ENCODE measurements around the gene COLEC11. TPM values are rescaled to one million over a fixed set of nuclear protein-coding genes. Genes with fewer than 3 reads are reported as not detected.
A peak's percentile ranks its signal among the peaks of the same experiment; 100 is the strongest.

The COLEC11 gene
- total RNA-seq, 4 donors from 2014 or later = 0.66 to 6.7 (median 1.6) TPM; not detected in 1

DNA sequence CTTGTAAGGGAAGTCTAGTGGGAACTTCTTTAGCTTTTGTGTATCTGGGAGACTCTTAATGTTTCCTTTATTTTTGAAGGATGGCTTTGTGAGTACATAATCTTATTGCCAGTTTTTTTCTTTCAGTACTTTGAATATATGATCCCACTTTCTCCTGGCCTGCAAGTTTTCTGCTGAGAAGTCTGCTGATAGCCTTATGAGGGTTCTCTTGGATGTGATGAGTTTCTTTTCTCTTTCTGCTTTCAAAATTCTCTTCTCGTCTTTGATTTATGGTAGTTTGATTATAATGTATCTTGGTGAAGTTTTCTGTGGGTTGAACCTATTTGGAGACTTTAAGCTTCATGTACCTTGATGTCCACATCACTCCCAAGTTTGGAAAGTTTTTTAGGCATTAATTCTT is 28.1 kb downstream of the COLEC11 start:
- Histone ChIP-seq H3K27me3 (no peaks in the 10 kb centered on the region), H3K9me3 (peaks cover 0 to 19% (median 0%) of the 10 kb centered on the region in 4 donors), H3K36me3 (no peaks in the 10 kb centered on the region), H3K4me1 (peaks cover 0 to 5% (median 0%) of the 10 kb centered on the region in 4 donors), H3K27ac (no peak overlapping the region), H3K4me3 (no peak overlapping the region)
- DNase-seq (ENCODE audit: low spot score in 2 of 2) = no peak
- 64 to 96% methylated on average over 1 of the region's 1 CpG for WGBS, 2 donors
- TF ChIP-seq POLR2A (IDR thresholded peaks at IDR 0.05) = no peak
- TF ChIP-seq, protein P1, sequence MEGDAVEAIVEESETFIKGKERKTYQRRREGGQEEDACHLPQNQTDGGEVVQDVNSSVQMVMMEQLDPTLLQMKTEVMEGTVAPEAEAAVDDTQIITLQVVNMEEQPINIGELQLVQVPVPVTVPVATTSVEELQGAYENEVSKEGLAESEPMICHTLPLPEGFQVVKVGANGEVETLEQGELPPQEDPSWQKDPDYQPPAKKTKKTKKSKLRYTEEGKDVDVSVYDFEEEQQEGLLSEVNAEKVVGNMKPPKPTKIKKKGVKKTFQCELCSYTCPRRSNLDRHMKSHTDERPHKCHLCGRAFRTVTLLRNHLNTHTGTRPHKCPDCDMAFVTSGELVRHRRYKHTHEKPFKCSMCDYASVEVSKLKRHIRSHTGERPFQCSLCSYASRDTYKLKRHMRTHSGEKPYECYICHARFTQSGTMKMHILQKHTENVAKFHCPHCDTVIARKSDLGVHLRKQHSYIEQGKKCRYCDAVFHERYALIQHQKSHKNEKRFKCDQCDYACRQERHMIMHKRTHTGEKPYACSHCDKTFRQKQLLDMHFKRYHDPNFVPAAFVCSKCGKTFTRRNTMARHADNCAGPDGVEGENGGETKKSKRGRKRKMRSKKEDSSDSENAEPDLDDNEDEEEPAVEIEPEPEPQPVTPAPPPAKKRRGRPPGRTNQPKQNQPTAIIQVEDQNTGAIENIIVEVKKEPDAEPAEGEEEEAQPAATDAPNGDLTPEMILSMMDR (IDR thresholded peaks at IDR 0.05) = no peak
- no peak for TF ChIP-seq EP300 (IDR thresholded peaks at IDR 0.05)

GRCh38 chr2:3624059-3624794 is 29.3 kb downstream of the COLEC11 start:
- TF ChIP-seq, protein P1 (IDR thresholded peaks at IDR 0.05) = no peak
- Histone ChIP-seq H3K36me3 (no peaks in the 10 kb centered on the region), H3K9me3 (peaks cover 0 to 19% (median 0%) of the 10 kb centered on the region in 4 donors), H3K4me3 (no peak overlapping the region), H3K4me1 (peaks cover 0 to 5% (median 0%) of the 10 kb centered on the region in 4 donors), H3K27ac (no peak overlapping the region), H3K27me3 (no peaks in the 10 kb centered on the region)
- DNase-seq (ENCODE audit: low spot score in 2 of 2) = no peak
- 84% methylated on average over 4 of the region's 4 CpGs for WGBS, 2 donors

- no peaks in the 10 kb centered on the region for H3K27me3 ChIP-seq
- no peaks in the 10 kb centered on the region for H3K36me3 ChIP-seq
- no peak overlapping the region for H3K27ac ChIP-seq
- 91 to 94% methylated on average over 8 of the region's 8 CpGs for WGBS, 2 donors
- peaks cover 0 to 5% (median 0%) of the 10 kb centered on the region in 4 donors for H3K4me1 ChIP-seq
- no peak overlapping the region for H3K4me3 ChIP-seq
- TF ChIP-seq POLR2A (IDR thresholded peaks at IDR 0.05) (no peak), EP300 (IDR thresholded peaks at IDR 0.05) (no peak)
- TF ChIP-seq, protein P1 (IDR thresholded peaks at IDR 0.05) = no peak
- peaks cover 0 to 19% (median 0%) of the 10 kb centered on the region in 4 donors for H3K9me3 ChIP-seq
- DNase-seq (ENCODE audit: low spot score in 2 of 2) = no peak
Observed at GRCh38 chr2:3625186-3625585, 30.3 kb downstream of the COLEC11 start.

DNA sequence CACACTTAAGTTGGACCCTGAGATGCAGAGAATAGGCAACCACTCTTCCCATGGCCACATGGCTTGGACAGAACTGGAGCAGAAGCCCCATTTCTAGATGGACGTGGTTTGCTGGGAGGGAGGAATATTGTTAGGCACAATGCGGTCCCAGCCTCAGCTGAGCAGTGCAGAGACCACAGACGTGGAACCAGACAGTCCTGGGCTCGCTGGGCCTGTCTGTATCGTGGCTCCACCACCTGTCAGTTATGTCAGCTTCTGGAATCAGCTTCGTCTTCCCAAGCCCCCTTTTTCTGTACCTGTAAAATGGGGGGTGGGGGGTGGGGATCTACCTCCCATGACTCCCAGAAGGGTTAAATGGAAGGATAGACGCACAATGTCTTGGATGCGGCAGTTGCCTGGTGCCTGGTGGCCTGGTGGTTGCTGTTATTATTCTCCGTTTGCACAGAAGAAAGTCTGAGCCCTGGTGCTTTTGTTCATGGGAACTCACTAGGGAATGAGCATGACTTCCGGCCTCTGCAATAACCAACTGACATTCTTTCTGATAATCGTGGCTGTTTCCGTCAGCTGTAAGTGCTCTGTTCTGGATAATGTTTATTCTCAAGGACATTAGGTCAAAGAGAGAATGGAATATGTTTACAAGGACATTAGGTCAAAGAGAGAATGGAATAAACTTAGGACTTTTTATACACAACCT is 31.4 kb downstream of the COLEC11 start:
- Histone ChIP-seq H3K9me3 (peaks cover 0 to 19% (median 0%) of the 10 kb centered on the region in 4 donors), H3K36me3 (no peaks in the 10 kb centered on the region), H3K27ac (peak overlapping the region in 3 of 4 donors; percentile 18 to 50 (median 43)), H3K27me3 (no peaks in the 10 kb centered on the region), H3K4me3 (no peak overlapping the region), H3K4me1 (peaks cover 0 to 5% (median 0%) of the 10 kb centered on the region in 4 donors)
- peak in 1 of 2 donors; percentile 25 for DNase-seq (ENCODE audit: low spot score in 2 of 2)
- WGBS, 2 donors = 48 to 56% methylated on average over 11 to 12 of the region's 12 CpGs
- TF ChIP-seq POLR2A (IDR thresholded peaks at IDR 0.05) (no peak), EP300 (IDR thresholded peaks at IDR 0.05) (peak in 1 of 2 donors; percentile 38)

DNA sequence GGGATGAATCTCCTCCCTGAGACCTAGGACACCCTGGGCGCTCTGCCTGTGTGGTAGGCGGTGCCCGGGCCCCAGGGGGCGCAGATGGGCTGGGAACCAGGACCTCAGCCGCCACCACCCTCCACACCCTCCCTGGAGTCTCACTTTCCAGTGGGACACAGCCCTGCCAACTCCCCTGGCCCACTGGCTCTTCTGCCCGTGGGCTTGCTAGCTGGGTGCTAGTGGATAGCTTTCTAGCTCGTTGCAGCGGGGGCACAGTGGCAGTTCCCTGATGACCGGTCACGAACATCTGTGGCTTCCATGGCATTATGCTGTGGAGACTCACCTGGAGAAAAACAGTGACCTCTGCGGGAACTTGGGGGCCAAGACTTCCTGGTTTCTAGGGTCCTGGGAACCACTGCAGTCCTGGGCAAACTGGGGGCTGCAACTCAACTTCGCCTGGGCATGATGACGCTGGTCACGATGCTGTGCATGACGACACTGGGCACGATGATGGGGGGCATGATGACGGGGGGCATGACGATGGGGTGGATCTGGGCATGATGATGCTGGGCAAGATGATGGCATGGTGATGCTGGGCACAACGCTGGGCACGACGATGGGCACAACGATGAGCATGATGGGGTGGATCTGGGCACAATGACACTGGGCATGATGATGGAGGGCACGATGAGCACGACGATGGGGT is 32.0 kb downstream of the COLEC11 start:
- Histone ChIP-seq H3K27me3 (no peaks in the 10 kb centered on the region), H3K9me3 (peaks cover 0 to 19% (median 0%) of the 10 kb centered on the region in 4 donors), H3K4me3 (no peak overlapping the region), H3K36me3 (no peaks in the 10 kb centered on the region), H3K4me1 (peaks cover 0 to 5% (median 0%) of the 10 kb centered on the region in 4 donors), H3K27ac (peak overlapping the region in 3 of 4 donors; percentile 18 to 55 (median 50))
- WGBS, 2 donors = 79 to 87% methylated on average over 20 to 25 of the region's 25 CpGs
- no peak for DNase-seq (ENCODE audit: low spot score in 2 of 2)
- TF ChIP-seq POLR2A (IDR thresholded peaks at IDR 0.05) (no peak), EP300 (IDR thresholded peaks at IDR 0.05) (no peak)
- TF ChIP-seq, protein P1 (IDR thresholded peaks at IDR 0.05) = no peak
